HepG2 (cell line): ENCODE data around the gene MEAK7. TPM values are rescaled to one million over a fixed set of nuclear protein-coding genes. Genes with fewer than 3 reads are reported as not detected.

Experiments
- CCAR2 ChIP-seq: fragments of 200-400 bp; formaldehyde crosslinking; optimal IDR thresholded peaks from 2 replicates; pipeline ENCODE3; 2018; ENCODE audit warnings: low read depth, mild to moderate bottlenecking, low read length, moderate library complexity
- GZF1 ChIP-seq: sonication (generic); formaldehyde crosslinking; IDR thresholded peaks from 2 replicates; pipeline ENCODE4 v1.5.1; 2020; ENCODE audit warnings: mild to moderate bottlenecking, missing genetic modification reagents
- HDAC2 ChIP-seq: sonication (generic); formaldehyde crosslinking; IDR thresholded peaks from 2 replicates; pipeline ENCODE4 v1.4.0; 2020; ENCODE audit warnings: missing genetic modification reagents
- HNF4G ChIP-seq, 2 experiments: sonication (generic) in 1 of 2; formaldehyde crosslinking in 1 of 2; IDR thresholded peaks; 2 replicates each; pipeline versions ENCODE4 v1.4.0 to v1.6.1; 2011 to 2020; ENCODE audit warnings: borderline replicate concordance in 2 of 2, low read depth in 2 of 2, mild to moderate bottlenecking in 2 of 2, low read length in 1 of 2, missing genetic modification reagents in 1 of 2, moderate library complexity in 1 of 2
- JUND ChIP-seq: sonication (generic); formaldehyde crosslinking; IDR thresholded peaks from 2 replicates; pipeline ENCODE4 v1.8.0; 2022; ENCODE audit warnings: mild to moderate bottlenecking, missing genetic modification reagents
- LCORL ChIP-seq, 2 experiments: fragments of 450-650 bp in 1 of 2; sonication (generic) in 1 of 2; formaldehyde crosslinking in 1 of 2; IDR thresholded peaks; 2 replicates each; pipeline versions ENCODE4 v1.5.0 to v1.6.1; 2017 to 2020; ENCODE audit warnings: antibody characterized with exemption in 1 of 2, missing genetic modification reagents in 1 of 2
- NFE2L1 ChIP-seq: sonication (generic); formaldehyde crosslinking; IDR thresholded peaks from 2 replicates; pipeline ENCODE4 v1.4.0; 2020; ENCODE audit warnings: missing genetic modification reagents, mild to moderate bottlenecking, borderline replicate concordance
- POLR2A ChIP-seq, 2 experiments: IDR thresholded peaks; 2 replicates each; pipeline ENCODE4 v1.6.1; 2011; ENCODE audit warnings: low read depth in 2 of 2, low read length in 2 of 2, mild to moderate bottlenecking in 1 of 2, moderate library complexity in 1 of 2; ENCODE audit not compliant: insufficient read depth in 1 of 2
- REXO4 ChIP-seq: sonication (generic); formaldehyde crosslinking; IDR thresholded peaks from 2 replicates; pipeline ENCODE4 v1.8.0; 2022; ENCODE audit warnings: missing genetic modification reagents, mild to moderate bottlenecking, borderline replicate concordance
- SOX13 ChIP-seq, 3 experiments: fragments of 450-650 bp in 1 of 3; sonication (generic) in 1 of 3; formaldehyde crosslinking in 1 of 3; IDR thresholded peaks in 2 of 3; conservative IDR thresholded peaks in 1 of 3; 2 replicates each; pipeline versions ENCODE4 v1.5.0 to v1.6.1; 2016 to 2020; ENCODE audit warnings: antibody characterized with exemption in 1 of 3, mild to moderate bottlenecking in 1 of 3, missing compliant biosample characterization in 1 of 3, missing genetic modification reagents in 1 of 3, moderate library complexity in 1 of 3
- SOX5 ChIP-seq: IDR thresholded peaks from 2 replicates; pipeline ENCODE4 v1.6.1; 2016; ENCODE audit warnings: borderline replicate concordance
- TBP ChIP-seq: sonication (generic); formaldehyde crosslinking; IDR thresholded peaks from 2 replicates; pipeline ENCODE4 v1.5.0; 2020; ENCODE audit warnings: missing genetic modification reagents
- ZBTB1 ChIP-seq: sonication (generic); formaldehyde crosslinking; IDR thresholded peaks from 2 replicates; pipeline ENCODE4 v1.4.0; 2020; ENCODE audit warnings: missing genetic modification reagents, borderline replicate concordance
- ZFP82 ChIP-seq: sonication (generic); formaldehyde crosslinking; IDR thresholded peaks from 2 replicates; pipeline ENCODE4 v1.5.1; 2020; ENCODE audit warnings: mild to moderate bottlenecking, missing genetic modification reagents, borderline replicate concordance
- ZNF335 ChIP-seq: sonication (generic); formaldehyde crosslinking; IDR thresholded peaks from 2 replicates; pipeline ENCODE4 v1.4.0; 2020; ENCODE audit warnings: missing genetic modification reagents
- ZNF616 ChIP-seq: sonication (generic); formaldehyde crosslinking; IDR thresholded peaks from 2 replicates; pipeline ENCODE4 v1.5.0; 2020; ENCODE audit warnings: low read depth, mild to moderate bottlenecking, missing genetic modification reagents
- ZNF768 ChIP-seq: sonication (generic); formaldehyde crosslinking; IDR thresholded peaks from 2 replicates; pipeline ENCODE4 v1.4.0; 2020; ENCODE audit warnings: missing genetic modification reagents
- polyA plus RNA-seq, 8 experiments: library from polyadenylated mRNA; depleted of rRNA in 3 of 8; stranded (reverse) in 7 of 8; unstranded in 1 of 8; fragments of >200 nt; fragmentation: Illumina TruSeq in 4 of 8; extraction: Trizol in 4 of 8; gene quantifications; 2 replicates each; pipeline versions ENCODE4 v1.2.1 to v1.2.3, GENCODE V29; 2011 to 2016; ENCODE audit warnings: low read depth in 4 of 8, missing spikeins in 1 of 8, mixed read lengths in 1 of 8; ENCODE audit not compliant: insufficient read depth in 1 of 8
- total RNA-seq, 5 experiments: library from RNA; depleted of rRNA; stranded (reverse); fragments of >200 nt; fragmentation: Illumina TruSeq; extraction: Trizol; gene quantifications; 2 replicates each; pipeline ENCODE4 v1.2.3, GENCODE V29; 2016; ENCODE audit warnings: low read depth in 1 of 5
- TF ChIP-seq, protein P1 (sequence below): sonication (generic); formaldehyde crosslinking; IDR thresholded peaks from 2 replicates; pipeline ENCODE4 v1.9.0; 2021; ENCODE audit warnings: missing genetic modification reagents, borderline replicate concordance
- TF ChIP-seq, protein P2 (sequence below): sonication (generic); formaldehyde crosslinking; IDR thresholded peaks from 2 replicates; pipeline ENCODE4 v1.4.0; 2020; ENCODE audit warnings: missing genetic modification reagents
- TF ChIP-seq, protein P3 (sequence below): sonication (generic); formaldehyde crosslinking; IDR thresholded peaks from 2 replicates; pipeline ENCODE4 v1.4.0; 2020; ENCODE audit warnings: missing genetic modification reagents
- TF ChIP-seq, protein P4 (sequence below): IDR thresholded peaks from 2 replicates; pipeline ENCODE4 v1.6.1; 2016
- TF ChIP-seq, protein P5 (sequence below): sonication (generic); formaldehyde crosslinking; IDR thresholded peaks from 2 replicates; pipeline ENCODE4 v1.4.0; 2020; ENCODE audit warnings: missing genetic modification reagents

The MEAK7 gene
- total and polyA plus RNA-seq, 2 of the 13 experiments (the other 11 are each of a cell fraction or from before 2014, with no cell fraction given): 11.8 to 14.7 TPM

DNA sequence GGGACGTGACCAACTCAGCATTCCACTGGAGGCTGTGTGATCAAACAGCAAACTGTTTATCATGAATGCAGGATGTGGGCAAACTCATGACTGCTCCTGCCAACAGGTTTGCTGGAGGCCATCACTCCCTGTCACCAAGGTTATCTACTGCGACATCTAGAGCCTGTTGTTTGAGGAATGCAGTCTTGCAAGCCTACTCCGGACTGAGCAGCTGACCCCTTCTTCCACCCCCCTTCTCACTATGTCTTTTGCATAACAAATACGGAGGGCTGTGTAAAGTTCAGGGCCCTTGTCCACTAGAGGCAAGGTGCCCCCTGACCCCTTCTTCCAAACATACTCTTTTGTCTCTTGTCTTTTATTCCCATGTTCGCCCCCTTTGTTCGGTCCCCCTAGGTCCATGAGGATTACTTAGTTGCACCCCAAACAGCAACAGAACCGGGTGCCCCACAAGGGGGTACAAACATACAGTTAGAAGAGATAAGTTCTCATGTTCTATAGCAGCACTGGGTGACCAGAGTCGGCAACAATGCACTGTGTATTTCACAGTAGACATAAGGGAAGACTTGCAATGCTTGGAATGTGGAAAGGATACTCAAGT, 28.7 kb downstream of the MEAK7 start (continued):
- TF ChIP-seq LCORL (IDR thresholded peaks at IDR 0.05) (no peak), LCORL (CRISPR knock-in tag; IDR thresholded peaks at IDR 0.05) (no peak), POLR2A (IDR thresholded peaks at IDR 0.05; ENCODE audit: insufficient read depth in 1 of 2, low read depth in 2 of 2, low read length in 2 of 2) (no peak), HDAC2 (CRISPR knock-in tag) (peak; percentile 50; the same call in 1 of the 2 replicates), HNF4G (IDR thresholded peaks at IDR 0.05; ENCODE audit: borderline replicate concordance, low read depth, low read length) (peak; percentile 18; the same call in 1 of the 2 replicates), HNF4G (CRISPR knock-in tag; IDR thresholded peaks at IDR 0.05; ENCODE audit: borderline replicate concordance, low read depth) (no peak), NFE2L1 (CRISPR knock-in tag) (no peak), ZNF768 (CRISPR knock-in tag) (no peak), GZF1 (CRISPR knock-in tag) (no peak), SOX13 (IDR thresholded peaks at IDR 0.05) (peak; percentile 41; the same call in 1 of the 2 replicates), SOX13 (CRISPR knock-in tag; conservative IDR thresholded peaks at IDR 0.05 in 1 of 2, IDR thresholded peaks at IDR 0.05 in 1 of 2) (peak in 1 of 2 experiments; percentile 87; a peak in 2 of 4 replicates), ZBTB1 (no peak), ZNF616 (CRISPR knock-in tag) (no peak), JUND (CRISPR knock-in tag) (no peak; the same call in 1 of the 2 replicates), TBP (CRISPR knock-in tag) (no peak), ZNF335 (no peak), SOX5 (CRISPR knock-in tag) (peak; percentile 56; the same call in 1 of the 2 replicates), REXO4 (CRISPR knock-in tag) (no peak), ZFP82 (CRISPR knock-in tag) (no peak), CCAR2 (no peak)
- TF ChIP-seq, protein P1, sequence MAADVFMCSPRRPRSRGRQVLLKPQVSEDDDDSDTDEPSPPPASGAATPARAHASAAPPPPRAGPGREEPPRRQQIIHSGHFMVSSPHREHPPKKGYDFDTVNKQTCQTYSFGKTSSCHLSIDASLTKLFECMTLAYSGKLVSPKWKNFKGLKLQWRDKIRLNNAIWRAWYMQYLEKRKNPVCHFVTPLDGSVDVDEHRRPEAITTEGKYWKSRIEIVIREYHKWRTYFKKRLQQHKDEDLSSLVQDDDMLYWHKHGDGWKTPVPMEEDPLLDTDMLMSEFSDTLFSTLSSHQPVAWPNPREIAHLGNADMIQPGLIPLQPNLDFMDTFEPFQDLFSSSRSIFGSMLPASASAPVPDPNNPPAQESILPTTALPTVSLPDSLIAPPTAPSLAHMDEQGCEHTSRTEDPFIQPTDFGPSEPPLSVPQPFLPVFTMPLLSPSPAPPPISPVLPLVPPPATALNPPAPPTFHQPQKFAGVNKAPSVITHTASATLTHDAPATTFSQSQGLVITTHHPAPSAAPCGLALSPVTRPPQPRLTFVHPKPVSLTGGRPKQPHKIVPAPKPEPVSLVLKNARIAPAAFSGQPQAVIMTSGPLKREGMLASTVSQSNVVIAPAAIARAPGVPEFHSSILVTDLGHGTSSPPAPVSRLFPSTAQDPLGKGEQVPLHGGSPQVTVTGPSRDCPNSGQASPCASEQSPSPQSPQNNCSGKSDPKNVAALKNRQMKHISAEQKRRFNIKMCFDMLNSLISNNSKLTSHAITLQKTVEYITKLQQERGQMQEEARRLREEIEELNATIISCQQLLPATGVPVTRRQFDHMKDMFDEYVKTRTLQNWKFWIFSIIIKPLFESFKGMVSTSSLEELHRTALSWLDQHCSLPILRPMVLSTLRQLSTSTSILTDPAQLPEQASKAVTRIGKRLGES: no peak
- TF ChIP-seq, protein P2, sequence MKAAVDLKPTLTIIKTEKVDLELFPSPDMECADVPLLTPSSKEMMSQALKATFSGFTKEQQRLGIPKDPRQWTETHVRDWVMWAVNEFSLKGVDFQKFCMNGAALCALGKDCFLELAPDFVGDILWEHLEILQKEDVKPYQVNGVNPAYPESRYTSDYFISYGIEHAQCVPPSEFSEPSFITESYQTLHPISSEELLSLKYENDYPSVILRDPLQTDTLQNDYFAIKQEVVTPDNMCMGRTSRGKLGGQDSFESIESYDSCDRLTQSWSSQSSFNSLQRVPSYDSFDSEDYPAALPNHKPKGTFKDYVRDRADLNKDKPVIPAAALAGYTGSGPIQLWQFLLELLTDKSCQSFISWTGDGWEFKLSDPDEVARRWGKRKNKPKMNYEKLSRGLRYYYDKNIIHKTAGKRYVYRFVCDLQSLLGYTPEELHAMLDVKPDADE (CRISPR knock-in tag): no peak
- TF ChIP-seq, protein P3, sequence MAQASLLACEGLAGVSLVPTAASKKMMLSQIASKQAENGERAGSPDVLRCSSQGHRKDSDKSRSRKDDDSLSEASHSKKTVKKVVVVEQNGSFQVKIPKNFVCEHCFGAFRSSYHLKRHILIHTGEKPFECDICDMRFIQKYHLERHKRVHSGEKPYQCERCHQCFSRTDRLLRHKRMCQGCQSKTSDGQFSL (CRISPR knock-in tag): no peak
- TF ChIP-seq, protein P4, sequence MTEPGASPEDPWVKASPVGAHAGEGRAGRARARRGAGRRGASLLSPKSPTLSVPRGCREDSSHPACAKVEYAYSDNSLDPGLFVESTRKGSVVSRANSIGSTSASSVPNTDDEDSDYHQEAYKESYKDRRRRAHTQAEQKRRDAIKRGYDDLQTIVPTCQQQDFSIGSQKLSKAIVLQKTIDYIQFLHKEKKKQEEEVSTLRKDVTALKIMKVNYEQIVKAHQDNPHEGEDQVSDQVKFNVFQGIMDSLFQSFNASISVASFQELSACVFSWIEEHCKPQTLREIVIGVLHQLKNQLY (CRISPR knock-in tag): no peak
- TF ChIP-seq, protein P5, sequence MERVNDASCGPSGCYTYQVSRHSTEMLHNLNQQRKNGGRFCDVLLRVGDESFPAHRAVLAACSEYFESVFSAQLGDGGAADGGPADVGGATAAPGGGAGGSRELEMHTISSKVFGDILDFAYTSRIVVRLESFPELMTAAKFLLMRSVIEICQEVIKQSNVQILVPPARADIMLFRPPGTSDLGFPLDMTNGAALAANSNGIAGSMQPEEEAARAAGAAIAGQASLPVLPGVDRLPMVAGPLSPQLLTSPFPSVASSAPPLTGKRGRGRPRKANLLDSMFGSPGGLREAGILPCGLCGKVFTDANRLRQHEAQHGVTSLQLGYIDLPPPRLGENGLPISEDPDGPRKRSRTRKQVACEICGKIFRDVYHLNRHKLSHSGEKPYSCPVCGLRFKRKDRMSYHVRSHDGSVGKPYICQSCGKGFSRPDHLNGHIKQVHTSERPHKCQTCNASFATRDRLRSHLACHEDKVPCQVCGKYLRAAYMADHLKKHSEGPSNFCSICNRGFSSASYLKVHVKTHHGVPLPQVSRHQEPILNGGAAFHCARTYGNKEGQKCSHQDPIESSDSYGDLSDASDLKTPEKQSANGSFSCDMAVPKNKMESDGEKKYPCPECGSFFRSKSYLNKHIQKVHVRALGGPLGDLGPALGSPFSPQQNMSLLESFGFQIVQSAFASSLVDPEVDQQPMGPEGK (CRISPR knock-in tag): peak; percentile 44; the same call in 1 of the 2 replicates
